Fibroblast of villous mesenchyme (primary cell): ENCODE results near the gene RFX8. TPM values are rescaled to one million over a fixed set of nuclear protein-coding genes. Genes with fewer than 3 reads are reported as not detected.
"Not testable (repeated sequence)": the region's sequence is repeated elsewhere in the genome, so short reads cannot be mapped to it uniquely, and the experiment has no call there.

ENCODE experiments used
- DNase-seq: peaks from one replicate; pipeline ENCODE4 v3.0.0-alpha.2; 2010; ENCODE audit warnings: low read depth
- H3K4me3 ChIP-seq: 2 replicates; pipeline ENCODE4 v1.5.1; 2011; ENCODE audit warnings: low read depth, mild to moderate bottlenecking, low read length
- CTCF ChIP-seq: IDR thresholded peaks from 2 replicates; pipeline ENCODE4 v1.5.1; 2012; ENCODE audit warnings: low read depth, mild to moderate bottlenecking, low read length; ENCODE audit not compliant: insufficient read depth
- total RNA-seq: library from RNA; depleted of rRNA; stranded (reverse); fragments of >200 nt; gene quantifications from 2 replicates; pipeline ENCODE4 v1.2.3, GENCODE V29; 2012

The RFX8 gene
- total RNA-seq, 1 donor: 1.7 TPM

- DNase-seq: no peak
- TF ChIP-seq CTCF: no peak
- no peak overlapping the region for H3K4me3 ChIP-seq
These were observed 32.2 kb downstream of the RFX8 start for GRCh38 chr2:101442667-101443061.

DNA sequence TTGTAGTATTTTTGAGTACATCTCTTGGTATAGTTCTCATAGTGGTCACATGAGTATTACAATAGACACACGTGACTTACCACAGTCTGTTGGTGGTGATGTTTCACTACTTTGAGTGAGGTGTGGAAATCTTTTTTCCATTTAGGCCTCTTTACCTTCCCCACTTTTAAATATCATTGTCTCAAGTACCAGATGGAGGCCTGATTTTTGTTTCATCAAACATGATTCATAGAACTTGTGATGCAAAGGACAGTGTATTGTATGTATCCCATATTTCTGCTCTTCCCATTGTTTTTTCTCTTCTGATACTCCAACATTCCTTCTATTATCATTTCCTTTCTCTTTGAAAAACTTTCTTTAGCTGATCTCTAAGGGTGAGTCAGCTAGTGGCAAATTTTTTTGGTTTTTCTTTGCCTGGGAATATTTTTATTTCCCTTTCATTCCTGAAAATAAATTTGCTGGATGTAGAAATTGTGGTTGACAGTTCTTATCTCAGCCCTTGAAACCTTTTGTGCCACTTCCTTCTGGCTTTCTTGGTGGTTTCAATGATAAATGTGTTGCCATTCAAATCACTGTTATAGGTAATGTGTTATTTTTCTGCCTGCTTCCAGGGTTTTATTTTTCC is 32.8 kb downstream of the RFX8 start:
- H3K4me3 ChIP-seq: no peak overlapping the region
- no peak for TF ChIP-seq CTCF
- DNase-seq: peak; percentile 73

GRCh38 chr2:101440127-101440738 is 34.7 kb downstream of the RFX8 start:
- peak; percentile 99 for DNase-seq
- no peak for TF ChIP-seq CTCF

GRCh38 chr2:101439716-101440115 is 35.2 kb downstream of the RFX8 start:
- DNase-seq: no peak
- TF ChIP-seq CTCF: no peak
- H3K4me3 ChIP-seq: no peak overlapping the region

More at GRCh38 chr2:101440127-101440738, 34.7 kb downstream of the RFX8 start:
- H3K4me3 ChIP-seq: peak overlapping the region; percentile 9

DNA sequence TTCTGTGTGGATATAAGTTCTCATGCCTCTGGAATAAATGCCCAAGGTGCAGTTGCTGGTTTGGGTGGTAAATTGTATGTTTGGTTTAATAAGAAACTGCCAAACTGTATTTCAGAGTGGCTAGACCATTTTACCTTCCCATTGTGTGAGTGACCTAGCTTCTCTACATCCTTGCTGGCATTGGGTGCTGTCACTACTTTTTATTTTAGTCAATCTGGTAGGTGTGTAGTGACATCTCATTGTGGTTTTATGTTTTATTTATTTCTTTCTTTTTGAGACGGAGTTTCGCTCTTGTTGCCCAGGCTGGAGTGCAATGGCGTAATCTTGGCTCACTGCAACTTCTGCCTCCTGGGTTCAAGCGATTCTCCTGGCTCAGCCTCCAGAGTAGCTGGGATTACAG is 36.4 kb downstream of the RFX8 start:
- not testable (repeated sequence) for H3K4me3 ChIP-seq, DNase-seq

DNA sequence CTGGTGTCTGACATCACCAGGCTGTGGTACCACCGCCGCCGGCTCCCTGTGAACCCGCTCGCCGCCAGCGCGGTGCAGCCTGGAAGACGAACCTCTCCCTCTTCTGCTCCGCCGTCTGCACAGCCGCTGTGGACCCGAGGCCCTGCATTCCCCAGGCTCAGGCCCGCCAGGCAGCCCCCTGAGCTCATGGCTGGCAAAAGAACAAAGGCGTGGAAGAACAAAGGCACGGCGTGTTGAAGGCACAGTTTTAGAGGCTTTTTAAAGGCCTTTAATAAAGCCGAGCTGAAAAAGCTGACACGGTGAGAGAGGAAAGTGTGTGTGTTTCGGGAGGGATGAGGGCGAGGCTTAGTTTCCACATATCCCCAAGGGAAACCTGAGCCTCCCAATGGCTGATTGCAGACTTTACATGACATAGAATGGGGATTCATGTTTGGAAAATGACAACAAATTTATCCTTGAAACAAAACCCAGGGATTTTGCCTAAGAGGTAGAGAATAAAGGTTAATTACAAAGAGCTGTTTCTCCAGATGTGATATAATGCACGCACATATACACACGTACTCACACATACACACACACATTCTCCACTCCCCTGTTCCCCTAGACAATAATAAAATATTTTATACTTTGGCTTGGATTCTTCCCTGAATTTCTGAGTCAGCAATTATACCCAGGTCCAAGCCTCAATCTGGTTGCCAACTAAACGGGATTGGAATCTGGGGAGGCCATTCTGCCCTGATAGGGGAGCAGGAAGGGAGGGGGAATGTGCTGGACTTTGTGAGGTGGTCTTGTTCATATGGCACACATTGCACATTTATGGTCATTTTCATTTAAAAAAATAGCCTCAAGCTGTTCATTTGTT is 39.7 kb downstream of the RFX8 start:
- peak; percentile 70 for DNase-seq
- no peak overlapping the region for H3K4me3 ChIP-seq
- no peak for TF ChIP-seq CTCF

GRCh38 chr2:101433465-101433864 is 41.4 kb downstream of the RFX8 start:
- H3K4me3 ChIP-seq: no peak overlapping the region
- TF ChIP-seq CTCF: no peak
- DNase-seq: no peak
